ENCODE results near the gene LRRC70.
"Not testable (repeated sequence)": the region's sequence is repeated elsewhere in the genome, so short reads cannot be mapped to it uniquely, and the experiment has no call there.

LRRC70 gene

GRCh38 chr5:62608529-62609511, 30.2 kb downstream of the LRRC70 start:
- no peak for DNase-seq

- DNase-seq: no peak
Measured at GRCh38 chr5:62614355-62614754, 35.7 kb downstream of the LRRC70 start.

- DNase-seq: no peak
Measured at GRCh38 chr5:62616615-62617277, 38.1 kb downstream of the LRRC70 start.

GRCh38 chr5:62617943-62618342, 39.3 kb downstream of the LRRC70 start:
- no peak for DNase-seq

GRCh38 chr5:62620761-62621160, 42.1 kb downstream of the LRRC70 start:
- no peak for DNase-seq

DNA sequence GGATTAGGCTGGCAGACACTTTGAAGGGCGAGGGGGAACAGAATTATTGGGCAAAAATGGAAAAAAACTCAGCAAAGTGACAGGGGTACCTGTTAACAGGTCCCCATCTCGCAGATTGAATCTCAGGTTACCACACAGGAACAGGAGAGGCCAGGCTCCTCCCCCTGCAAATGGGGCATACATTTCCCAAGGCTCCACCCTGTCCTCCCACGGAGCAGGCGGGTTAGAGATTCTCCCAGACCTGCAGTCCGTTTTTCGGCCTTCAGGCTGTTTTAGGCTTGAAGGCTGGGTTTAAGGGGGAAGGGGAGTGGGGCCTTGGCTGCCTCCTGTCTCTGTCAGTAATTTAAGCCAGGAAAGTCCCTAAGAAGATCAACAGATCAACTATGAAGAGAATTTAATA, 42.7 kb downstream of the LRRC70 start:
- DNase-seq: no peak

- DNase-seq: no peak
Measured at GRCh38 chr5:62623271-62623670, 44.7 kb downstream of the LRRC70 start.

DNA sequence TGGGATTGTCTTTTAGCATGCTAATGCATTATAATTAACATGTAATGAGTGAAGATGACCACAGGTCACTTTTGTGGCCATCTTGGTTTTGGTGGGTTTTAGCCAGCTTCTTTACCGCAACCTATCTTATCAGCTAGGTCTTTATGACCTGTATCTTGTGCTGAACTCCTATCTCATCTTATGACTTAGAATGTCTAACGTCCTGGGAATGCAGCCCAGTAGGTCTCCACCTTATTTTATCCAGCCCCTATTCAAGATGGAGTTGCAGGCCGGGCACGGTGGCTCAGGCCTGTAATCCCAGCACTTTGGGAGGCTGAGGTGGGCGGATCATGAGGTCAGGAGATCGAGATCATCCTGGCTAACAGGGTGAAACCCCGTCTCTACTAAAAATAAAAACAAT, 45.8 kb downstream of the LRRC70 start:
- not testable (repeated sequence) for DNase-seq

DNA sequence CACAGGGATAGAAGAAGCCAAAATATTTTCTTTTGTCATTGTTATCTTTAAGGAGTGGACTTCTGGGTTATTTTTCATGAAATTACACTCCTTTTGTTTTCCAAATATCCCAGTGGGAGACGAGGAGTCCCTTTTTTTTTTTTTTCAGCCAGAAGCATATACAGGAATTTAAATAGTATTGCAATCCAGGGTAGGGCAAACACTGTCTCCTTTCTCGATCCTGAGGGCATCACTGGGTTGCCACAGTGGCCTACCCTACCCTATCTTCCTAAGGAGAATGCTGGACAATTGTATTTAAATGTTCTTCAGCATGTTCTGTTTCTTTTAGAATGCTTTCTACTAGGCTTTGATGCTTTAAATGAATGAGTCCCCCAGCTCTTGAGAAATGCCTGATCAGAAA, 47.9 kb downstream of the LRRC70 start:
- no peak for DNase-seq

GRCh38 chr5:62627121-62627520, 48.5 kb downstream of the LRRC70 start:
- no peak for DNase-seq

- no peak for DNase-seq
Measured at GRCh38 chr5:62627901-62628300, 49.3 kb downstream of the LRRC70 start.

Data from activated T-cell treated with anti-CD3 and anti-CD28 coated beads, Interleukin-2, amount 50 U/mL, for 48 hours (primary cell).